GM12878 (cell line): ENCODE measurements around the gene LRRC41. TPM values are rescaled to one million over a fixed set of nuclear protein-coding genes. Genes with fewer than 3 reads are reported as not detected.
"Not testable (repeated sequence)": the region's sequence is repeated elsewhere in the genome, so short reads cannot be mapped to it uniquely, and the experiment has no call there.

Experiments used
- ATAC-seq: fragments of 200-7000 bp; cut with Tn5 transposase; 3 replicates; pipeline ENCODE4 v1.9.1; 2020; ENCODE audit warnings: mild to moderate bottlenecking, moderate library complexity
- BruUV-seq: library from RNA; stranded (reverse); fragments of 400-500 nt; replicated peaks from 2 replicates; lab custom pipeline; 2021; lab: Mats Ljungman, UMichigan
- CTCF ChIA-PET: fragments of 300-600 bp; sonication (Branson Sonifier 250); formaldehyde crosslinking; extraction: SDS; loops from one replicate; lab custom pipeline; 2021; ENCODE audit warnings: inconsistent platforms; lab: Yijun Ruan, JAX
- POLR2A ChIA-PET: fragments of 350-600 bp; formaldehyde crosslinking; extraction: SDS; loops from one replicate; lab custom pipeline; 2021; ENCODE audit warnings: inconsistent platforms; lab: Charles Lee
- RAD21 ChIA-PET: fragments of 300-600 bp; sonication (Branson Sonifier 250); formaldehyde crosslinking; loops from one replicate; lab custom pipeline; 2023; ENCODE audit warnings: antibody characterized with exemption; ENCODE audit not compliant: unreplicated experiment; lab: Charles Lee
- SMC1A ChIA-PET: fragments of 300-600 bp; sonication (Branson Sonifier 250); formaldehyde crosslinking; loops from one replicate; lab custom pipeline; 2023; ENCODE audit not compliant: unreplicated experiment, uncharacterized antibody; lab: Charles Lee
- DNase-seq: peaks from one replicate; pipeline ENCODE4 v3.0.0-alpha.2; 2011; ENCODE audit warnings: low read depth, low spot score
- FAIRE-seq: peaks from 3 replicates; lab custom pipeline; 2011; peaks lifted over from hg19 to GRCh38; lab: Jason Lieb, UNC
- H2AFZ ChIP-seq: 2 replicates; pipeline ENCODE4 v1.6.0; 2011; ENCODE audit warnings: low read depth, low read length, control low read depth; ENCODE audit not compliant: control insufficient read depth
- H3K27ac ChIP-seq: 2 replicates; pipeline ENCODE4 v1.5.1; 2011; ENCODE audit warnings: control low read depth; ENCODE audit not compliant: control insufficient read depth, insufficient read depth
- H3K27me3 ChIP-seq, 2 experiments: replicated peaks in 1 of 2; 2 replicates each; pipeline versions ENCODE4 v1.6.0 to v1.6.1; 2011; ENCODE audit warnings: low read length in 1 of 2; ENCODE audit not compliant: control insufficient read depth in 2 of 2, insufficient read depth in 2 of 2
- H3K36me3 ChIP-seq, 2 experiments: 2 replicates each; pipeline ENCODE4 v1.5.1; 2011; ENCODE audit warnings: low read length in 1 of 2; ENCODE audit not compliant: control insufficient read depth in 2 of 2, insufficient read depth in 2 of 2
- H3K4me1 ChIP-seq: 2 replicates; pipeline ENCODE4 v1.6.1; 2011; ENCODE audit warnings: mild to moderate bottlenecking, low read length, moderate library complexity, mixed read lengths; ENCODE audit not compliant: control insufficient read depth, insufficient read depth
- H3K4me2 ChIP-seq: 2 replicates; pipeline ENCODE4 v1.6.0; 2011; ENCODE audit warnings: control low read depth; ENCODE audit not compliant: control insufficient read depth, insufficient read depth
- H3K4me3 ChIP-seq: fragments of 200-600 bp; sonication (generic); 2 replicates; pipeline ENCODE4 v1.5.1; 2016
- H3K79me2 ChIP-seq: 2 replicates; pipeline ENCODE4 v1.6.0; 2011; ENCODE audit warnings: low read length; ENCODE audit not compliant: control insufficient read depth, insufficient read depth
- H3K9ac ChIP-seq: 2 replicates; pipeline ENCODE4 v1.8.0; 2011; ENCODE audit warnings: low read length, control low read depth, mixed read lengths; ENCODE audit not compliant: control insufficient read depth, insufficient read depth
- H3K9me3 ChIP-seq: replicated peaks from 3 replicates; pipeline ENCODE4 v1.5.1; 2011; ENCODE audit warnings: mild to moderate bottlenecking, low read length; ENCODE audit not compliant: control insufficient read depth, insufficient read depth
- H4K20me1 ChIP-seq: 2 replicates; pipeline ENCODE4 v1.6.0; 2011; ENCODE audit not compliant: control insufficient read depth, insufficient read depth
- RAD51 ChIP-seq: fragments of 450-650 bp; IDR thresholded peaks from 2 replicates; pipeline ENCODE4 v1.6.1; 2016; ENCODE audit warnings: moderate library complexity, mild to moderate bottlenecking, inconsistent platforms
- ZNF687 ChIP-seq: fragments of 450-650 bp; IDR thresholded peaks from 2 replicates; pipeline ENCODE4 v1.6.1; 2017; ENCODE audit warnings: mild to moderate bottlenecking, moderate library complexity
- WGBS: methylation state at CpG from one replicate; pipeline ENCODE4 v1.1.6; 2016; ENCODE audit warnings: low lambda C conversion rate; ENCODE audit not compliant: insufficient replicate concordance, insufficient coverage; ENCODE audit errors: missing lambda C conversion rate; 5-methylcytosine and 5-hydroxymethylcytosine counted together
- in situ Hi-C: fragments of 300-500 bp; cut with MboI; formaldehyde crosslinking; loops from 9 replicates; pipeline ENCODE4 v1.14.3; 2018; ENCODE audit warnings: mixed read lengths
- intact Hi-C: fragments of 100-400 bp; cut with micrococcal nuclease; formaldehyde crosslinking; loops from one replicate; pipeline ENCODE4 v1.14.2; 2022; ENCODE audit not compliant: unreplicated experiment
- polyA plus RNA-seq, 11 experiments: library from polyadenylated mRNA; depleted of rRNA in 4 of 11; unstranded in 6 of 11; stranded (reverse) in 5 of 11; fragments of >200 nt; fragmentation: Nextera tagmentation in 4 of 11; fragmentation: Illumina TruSeq in 1 of 11; extraction: Ambion mirVana in 4 of 11; extraction: Trizol in 1 of 11; gene quantifications; 1 replicate in 1 of 11; 2 replicates in 10 of 11; pipeline versions ENCODE4 v1.2.1 to v1.2.3, GENCODE V29; 2011 to 2016; ENCODE audit warnings: inconsistent platforms in 2 of 11, missing spikeins in 2 of 11, low read depth in 1 of 11
- total RNA-seq, 4 experiments: library from RNA; depleted of rRNA in 3 of 4; stranded (reverse); fragments of >200 nt in 3 of 4; fragmentation: Illumina TruSeq in 1 of 4; extraction: Trizol in 1 of 4; gene quantifications; 2 replicates each; pipeline versions ENCODE4 v1.2.1 to v1.2.3, GENCODE V29; 2013 to 2021

Gene LRRC41
- total and polyA plus RNA-seq, 10 of the 15 experiments (the other 5 are each of a cell fraction or from before 2014, with no cell fraction given): 12.0 to 79.9 (median 48.5) TPM

- intact Hi-C loops: loop anchor here (10.0 kb wide), 1 partner anchor 195 kb away; the partner anchor contains the start of gene PIK3R3
- Histone ChIP-seq H3K9ac (peak overlapping the region; percentile 95; the same call in 1 of the 2 replicates), H3K27ac (peak overlapping the region; percentile 98; the same call in 1 of the 2 replicates), H3K79me2 (peaks cover 73% of the 10 kb centered on the region), H3K4me3 (peak overlapping the region; percentile 66), H3K4me1 (peaks cover 29% of the 10 kb centered on the region)
- ChIA-PET RAD21 (interaction anchor here (4.3 to 5.4 kb wide), 2 partner anchors 12 to 26 kb away, joined by 27 to 48 read pairs; partner anchors contain the start of genes LRRC41, NSUN4 and UQCRH), POLR2A (interaction anchor here (0.8 to 6.3 kb wide), 5 partner anchors 11 to 198 kb away, joined by 3 to 55 read pairs (median 35); partner anchors contain the start of genes LRRC41, NSUN4, PIK3R3 and RAD54L)
- H3K4me2 ChIP-seq, DNase-seq, FAIRE-seq, H3K36me3 ChIP-seq, ATAC-seq, H3K27me3 ChIP-seq, H3K9me3 ChIP-seq, BruUV-seq, H4K20me1 ChIP-seq, in situ Hi-C loops: not testable (repeated sequence)
- TF ChIP-seq ZNF687 (peak; percentile 10; the same call in 1 of the 2 replicates), RAD51 (0 out of 2 replicates have a peak, but pooled peaks have one; percentile 7)
- TF ChIP-seq, all 136 proteins: peak for 2; not testable (repeated sequence) for 134
- SMC1A ChIA-PET: interaction anchor here (3.8 to 6.5 kb wide), 3 partner anchors 14 to 26 kb away, joined by 29 to 73 read pairs (median 46); partner anchors contain the start of genes LRRC41, NSUN4 and UQCRH
- CTCF ChIA-PET: interaction anchor here (1.8 to 5.9 kb wide), 4 partner anchors 12 to 85 kb away, joined by 7 to 59 read pairs (median 38); partner anchors contain the start of genes LRRC41, NSUN4 and UQCRH
- H2AFZ ChIP-seq: not testable (repeated sequence)
- 3% methylated on average over 5 of the region's 7 CpGs for WGBS
Measured at GRCh38 chr1:46329807-46330206, 26.4 kb upstream of the LRRC41 start.
